DMS 273 (cell line): ENCODE data around the gene MEGF8.
A peak's percentile ranks its signal among the peaks of the same experiment; 100 is the strongest.
"Not testable (repeated sequence)": the region's sequence is repeated elsewhere in the genome, so short reads cannot be mapped to it uniquely, and the experiment has no call there.

ENCODE experiments used
- DNase-seq: peaks from one replicate; lab custom pipeline; 2025; ENCODE audit not compliant: unreplicated experiment; lab: John Stamatoyannopoulos, UW

The MEGF8 gene

DNA sequence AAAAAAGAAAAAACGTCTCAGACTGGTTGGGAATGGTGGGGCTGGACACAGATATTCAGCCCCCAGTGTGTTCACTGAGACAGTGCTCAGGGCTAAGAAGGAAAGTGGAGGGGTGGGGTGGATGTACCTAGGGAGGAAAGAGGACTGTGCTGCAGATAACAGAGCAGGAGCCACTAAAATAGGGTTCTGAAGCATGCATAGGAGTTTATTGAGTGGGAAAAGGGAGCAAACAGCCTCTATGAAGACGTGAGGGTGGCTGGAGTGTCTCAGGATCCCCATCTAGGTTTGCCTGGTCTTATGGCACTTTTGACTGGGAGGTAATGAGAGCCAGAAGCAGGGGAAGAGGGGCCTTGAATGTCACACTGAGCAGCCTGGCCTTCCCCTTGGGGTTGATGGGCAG lies 3.4 kb downstream of the MEGF8 start:
- DNase-seq: no peak

DNA sequence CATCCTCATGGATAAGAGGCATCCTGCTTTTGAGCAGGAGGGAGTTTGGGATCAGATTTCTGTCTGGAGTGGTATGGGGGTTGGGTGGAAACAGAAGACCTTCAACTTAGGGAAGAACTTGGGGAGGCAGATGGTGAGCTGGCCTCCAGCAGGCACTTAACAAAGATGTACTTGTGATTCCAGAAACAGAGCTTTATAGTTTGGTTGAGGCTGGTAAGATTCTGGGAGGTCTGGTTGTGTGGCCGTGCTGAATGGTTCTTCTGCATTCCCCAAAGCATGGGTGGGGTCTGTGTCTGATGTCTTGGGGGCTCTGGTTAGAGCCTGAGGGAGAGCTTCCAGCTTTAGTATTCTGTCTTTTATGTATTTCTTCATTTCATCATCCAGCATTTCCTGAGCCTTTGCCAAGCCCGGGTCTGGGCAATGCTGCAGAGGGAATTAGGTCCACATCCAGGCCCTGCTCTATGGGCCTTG lies 4.8 kb downstream of the MEGF8 start:
- DNase-seq: peak; percentile 96

DNA sequence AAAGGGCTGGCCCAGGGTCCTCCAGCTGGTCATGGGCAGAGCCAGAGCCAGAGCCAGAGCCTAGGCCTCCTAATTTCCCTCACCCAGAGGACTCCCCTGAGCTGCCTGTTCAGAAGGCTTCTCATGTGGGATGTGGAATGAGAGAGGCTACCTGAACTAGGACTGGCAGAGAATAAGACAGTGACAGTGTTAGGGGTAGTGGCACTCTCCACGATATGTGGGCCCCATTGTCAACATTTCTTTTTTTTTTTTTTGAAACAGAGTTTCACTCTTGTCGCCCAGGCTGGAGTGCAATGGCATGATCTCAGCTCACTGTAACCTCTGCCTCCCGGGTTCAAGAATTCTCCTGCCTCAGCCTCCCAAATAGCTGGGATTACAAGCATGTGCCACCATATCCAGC lies 5.9 kb downstream of the MEGF8 start:
- DNase-seq: not testable (repeated sequence)

DNA sequence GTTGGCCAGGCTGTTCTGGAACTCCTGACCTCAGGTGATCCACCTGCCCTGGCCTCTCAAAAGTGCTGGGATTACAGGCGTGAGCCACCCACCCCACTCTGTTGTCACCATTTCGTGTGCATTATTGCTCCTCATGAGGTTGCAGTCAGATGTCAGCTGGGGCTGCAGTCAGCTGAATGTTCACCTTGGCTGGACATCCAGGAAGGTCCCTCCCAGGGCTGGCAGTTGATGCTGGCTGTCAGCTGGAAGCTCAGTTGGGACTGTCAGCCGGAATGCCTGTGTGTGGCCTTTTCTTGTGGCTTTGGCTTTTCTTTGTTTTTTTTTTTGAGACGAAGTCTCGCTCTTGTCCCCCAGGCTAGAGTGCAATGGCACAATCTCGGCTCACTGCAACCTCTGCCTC lies 6.6 kb downstream of the MEGF8 start:
- DNase-seq: no peak

DNA sequence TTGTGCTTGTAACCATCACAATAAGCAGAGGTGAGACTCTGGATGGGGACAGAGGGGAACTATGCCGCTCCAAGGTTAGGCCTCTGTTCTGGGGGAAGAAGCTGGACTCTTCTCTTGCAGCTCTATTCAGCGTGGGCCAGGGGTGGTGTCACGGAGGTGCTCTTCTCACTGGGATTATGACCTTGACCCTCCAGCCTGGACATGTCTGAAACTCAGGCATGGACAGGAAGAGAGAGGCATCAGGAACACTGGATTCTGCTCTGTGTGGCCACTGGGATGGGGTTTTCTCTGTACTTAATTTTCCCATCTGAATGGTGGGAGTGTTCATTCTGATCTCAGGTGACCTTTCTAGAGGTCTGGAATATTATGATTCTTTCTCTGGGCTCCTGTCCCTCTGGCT lies 7.6 kb downstream of the MEGF8 start:
- no peak for DNase-seq

DNA sequence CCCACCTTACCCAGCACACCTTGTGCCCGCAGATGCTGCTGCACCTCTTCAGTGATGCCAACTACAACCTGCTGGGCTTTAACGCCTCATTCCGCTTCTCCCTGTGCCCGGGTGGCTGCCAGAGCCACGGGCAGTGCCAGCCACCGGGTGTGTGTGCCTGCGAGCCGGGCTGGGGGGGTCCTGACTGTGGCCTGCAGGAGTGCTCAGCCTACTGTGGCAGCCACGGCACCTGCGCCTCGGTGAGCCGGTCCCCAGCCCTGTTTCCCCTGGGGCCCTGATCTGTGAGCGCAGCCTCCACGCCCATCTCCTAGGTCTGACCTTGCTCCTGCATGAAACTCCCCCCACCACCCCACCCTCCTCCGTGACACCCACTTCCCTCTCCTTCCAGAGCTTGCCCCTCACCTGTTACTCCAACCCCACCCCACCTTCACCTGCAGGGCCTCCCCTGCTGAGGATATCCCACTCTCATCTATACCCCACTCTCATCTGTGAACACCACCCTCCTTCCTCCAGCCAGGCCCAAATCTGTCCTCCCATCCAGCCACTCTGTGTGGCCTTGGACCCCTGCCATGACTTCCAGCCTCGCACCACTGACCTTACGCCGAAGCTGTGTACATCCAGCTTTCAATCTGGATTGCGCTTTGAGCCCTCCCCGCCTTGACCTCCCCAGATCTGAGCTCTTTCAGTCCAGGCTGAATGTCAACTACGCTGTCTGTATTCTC lies 8.7 kb downstream of the MEGF8 start:
- DNase-seq: no peak

DNA sequence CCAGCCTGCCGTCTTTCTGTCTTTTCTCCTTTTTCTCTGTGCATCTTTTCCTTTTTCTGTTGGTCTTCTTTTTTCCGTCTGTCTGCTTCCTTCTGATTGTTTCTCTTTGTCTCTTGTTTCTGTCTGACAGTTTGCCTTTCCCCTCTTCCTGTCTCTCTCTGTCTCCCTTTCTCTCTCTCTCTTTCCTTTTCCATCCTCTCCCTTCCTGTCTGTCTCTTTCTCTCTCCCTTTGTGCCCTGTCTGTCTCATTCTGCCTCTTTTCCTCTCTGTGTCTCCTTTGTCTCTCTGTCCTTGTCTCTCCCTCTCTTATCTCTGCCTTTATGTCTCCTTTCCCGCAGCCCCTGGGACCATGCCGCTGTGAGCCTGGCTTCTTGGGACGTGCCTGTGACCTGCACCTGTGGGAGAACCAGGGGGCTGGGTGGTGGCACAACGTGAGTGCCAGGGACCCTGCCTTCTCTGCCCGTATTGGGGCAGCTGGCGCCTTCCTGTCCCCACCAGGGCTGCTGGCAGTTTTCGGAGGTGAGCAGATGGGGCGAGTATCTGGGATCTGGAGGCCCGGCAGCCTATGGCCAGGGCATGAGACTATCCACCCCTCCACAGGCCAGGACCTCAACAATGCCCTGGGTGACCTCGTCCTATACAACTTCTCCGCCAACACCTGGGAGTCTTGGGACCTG lies 9.4 kb downstream of the MEGF8 start:
- DNase-seq: peak; percentile 29

DNA sequence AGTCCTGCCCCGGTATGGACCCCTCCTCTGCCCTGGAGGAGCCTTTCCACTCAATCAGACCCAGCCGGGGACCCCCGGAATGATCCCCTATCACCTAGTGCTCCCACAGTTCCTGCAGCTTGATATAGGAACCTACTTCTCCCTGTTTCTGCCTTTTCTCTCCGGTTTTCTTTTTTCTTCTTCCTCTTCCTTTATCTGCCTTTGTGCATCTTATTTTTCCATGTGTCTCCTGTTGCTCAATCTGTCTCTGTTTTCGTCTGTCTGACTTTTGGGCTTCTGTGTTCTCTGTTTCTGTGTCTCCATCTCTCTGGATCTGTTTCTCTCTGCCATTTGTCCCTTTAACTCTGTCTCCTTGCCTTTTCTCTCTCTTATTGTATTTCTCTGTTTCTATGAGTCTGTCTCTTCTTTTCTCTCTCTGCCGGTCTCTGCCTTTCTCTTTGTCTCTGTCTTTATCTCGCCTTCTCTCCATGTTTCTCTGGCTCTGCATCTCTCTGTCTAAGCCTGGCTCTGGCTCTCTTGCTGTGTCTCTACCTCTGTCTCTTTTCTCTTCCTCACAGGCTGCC lies 10.0 kb downstream of the MEGF8 start:
- DNase-seq: no peak

DNA sequence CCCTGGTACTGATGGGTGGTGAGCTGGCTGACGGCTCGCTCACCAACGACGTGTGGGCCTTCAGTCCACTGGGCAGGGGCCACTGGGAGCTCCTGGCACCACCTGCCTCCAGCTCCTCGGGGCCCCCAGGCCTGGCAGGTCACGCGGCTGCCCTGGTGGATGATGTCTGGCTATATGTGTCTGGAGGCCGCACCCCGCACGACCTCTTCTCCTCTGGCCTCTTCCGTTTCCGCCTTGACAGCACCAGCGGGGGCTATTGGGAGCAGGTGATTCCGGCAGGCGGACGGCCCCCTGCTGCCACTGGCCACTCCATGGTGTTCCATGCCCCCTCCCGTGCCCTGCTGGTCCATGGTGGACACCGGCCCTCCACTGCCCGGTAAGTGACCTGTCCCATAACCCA lies 10.5 kb downstream of the MEGF8 start:
- DNase-seq: no peak

DNA sequence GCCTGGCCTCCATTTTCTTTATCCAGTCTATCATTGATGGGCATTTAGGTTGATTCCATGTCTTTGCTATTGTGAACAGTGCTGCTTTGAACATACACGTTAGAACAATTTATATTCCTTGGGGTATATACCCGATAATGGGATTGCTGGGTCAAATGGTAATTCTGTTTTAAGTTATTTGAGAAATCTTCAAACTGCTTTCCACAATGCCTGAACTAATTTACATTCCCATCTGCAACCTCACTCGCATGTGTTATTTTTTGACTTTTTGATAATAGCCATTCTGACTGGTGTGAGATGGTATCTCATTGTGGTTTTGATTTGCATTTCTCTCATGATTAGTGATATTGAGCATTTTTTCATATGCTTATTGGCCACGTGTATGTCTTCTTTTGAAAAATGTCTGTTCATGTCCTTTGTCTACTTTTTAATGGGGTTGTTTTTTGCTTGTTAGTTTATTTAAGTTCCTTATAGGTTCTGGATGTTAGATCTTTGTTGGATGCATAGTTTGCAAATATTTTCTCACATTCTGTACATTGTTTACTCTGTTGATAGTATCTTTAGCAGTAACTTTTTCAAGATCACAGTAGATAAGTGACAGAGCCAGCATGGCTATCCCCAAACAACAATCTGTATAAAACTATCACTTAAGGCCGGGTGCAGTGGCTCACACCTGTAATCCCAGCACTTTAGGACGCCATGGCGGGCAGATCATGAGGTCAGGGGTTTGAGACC lies 13.9 kb downstream of the MEGF8 start:
- DNase-seq: not testable (repeated sequence)

DNA sequence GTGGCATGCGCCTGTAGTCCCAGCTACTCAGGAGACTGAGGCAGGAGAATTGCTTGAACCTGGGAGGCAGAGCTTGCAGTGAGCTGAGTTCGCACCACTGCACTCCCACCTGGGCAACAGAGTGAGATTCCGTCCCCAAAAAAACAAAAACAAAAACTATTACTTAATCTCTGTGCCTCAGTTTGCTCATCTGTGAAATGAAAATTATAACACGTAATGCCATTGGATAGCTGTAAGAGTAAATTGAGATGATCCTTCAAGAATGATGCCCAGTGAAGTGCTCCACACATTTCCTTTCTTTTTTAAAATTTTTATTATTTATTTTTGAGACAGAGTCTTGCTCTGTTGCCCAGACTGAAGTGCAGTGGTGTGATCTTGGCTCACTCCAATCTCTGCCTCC lies 14.5 kb downstream of the MEGF8 start:
- DNase-seq: not testable (repeated sequence)

DNA sequence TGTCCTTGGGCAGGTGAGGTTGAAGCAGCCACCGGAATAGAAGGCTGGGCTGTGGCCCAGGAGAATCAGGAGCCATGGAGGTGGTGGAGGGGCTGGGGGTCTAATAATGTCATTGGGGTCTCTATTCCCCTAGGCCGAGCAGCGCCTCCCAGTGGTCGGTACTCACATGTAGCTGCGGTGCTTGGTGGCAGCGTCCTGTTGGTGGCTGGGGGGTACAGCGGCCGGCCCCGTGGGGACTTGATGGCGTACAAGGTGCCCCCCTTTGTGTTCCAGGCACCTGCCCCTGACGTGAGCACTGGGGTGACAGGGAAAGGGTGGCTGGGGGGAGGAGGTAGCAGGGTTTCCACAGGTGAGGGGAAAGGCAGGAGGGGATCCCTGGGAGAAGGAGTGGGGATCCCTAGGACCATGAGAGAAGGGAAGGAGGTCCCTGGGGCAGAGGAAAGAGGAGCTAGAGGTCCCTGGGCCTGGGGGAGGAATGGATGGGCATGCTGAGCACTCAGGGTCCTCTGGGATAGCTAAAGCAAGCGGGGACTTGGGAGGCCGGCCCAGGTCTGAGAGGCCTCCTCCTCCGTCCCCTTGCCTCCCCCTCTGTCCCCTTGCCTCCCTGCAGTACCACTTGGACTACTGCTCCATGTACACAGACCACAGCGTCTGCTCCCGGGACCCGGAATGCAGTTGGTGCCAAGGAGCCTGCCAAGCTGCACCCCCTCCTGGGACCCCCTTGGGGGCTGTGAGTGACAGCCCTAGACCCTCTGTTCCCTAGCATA lies 18.1 kb downstream of the MEGF8 start:
- DNase-seq: no peak

DNA sequence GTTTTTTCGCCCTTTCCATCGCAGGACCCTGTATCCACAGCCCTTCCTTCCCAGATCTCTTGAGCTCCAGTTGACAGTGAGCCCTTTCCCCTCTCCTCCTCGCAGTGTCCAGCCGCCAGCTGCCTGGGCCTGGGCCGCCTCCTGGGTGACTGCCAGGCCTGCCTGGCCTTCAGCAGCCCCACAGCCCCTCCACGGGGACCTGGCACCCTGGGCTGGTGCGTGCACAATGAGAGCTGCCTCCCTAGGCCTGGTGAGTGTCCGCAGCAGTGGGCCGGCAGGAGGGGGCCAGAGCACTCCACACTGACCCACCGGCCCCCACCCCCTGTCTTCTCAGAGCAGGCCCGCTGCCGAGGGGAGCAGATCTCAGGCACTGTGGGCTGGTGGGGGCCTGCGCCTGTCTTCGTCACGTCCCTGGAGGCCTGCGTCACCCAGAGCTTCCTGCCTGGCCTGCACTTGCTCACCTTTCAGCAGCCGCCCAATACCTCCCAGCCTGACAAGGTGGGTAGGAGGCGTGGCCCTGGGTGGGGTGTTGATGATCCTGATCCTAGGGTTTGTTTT lies 19.0 kb downstream of the MEGF8 start:
- no peak for DNase-seq

DNA sequence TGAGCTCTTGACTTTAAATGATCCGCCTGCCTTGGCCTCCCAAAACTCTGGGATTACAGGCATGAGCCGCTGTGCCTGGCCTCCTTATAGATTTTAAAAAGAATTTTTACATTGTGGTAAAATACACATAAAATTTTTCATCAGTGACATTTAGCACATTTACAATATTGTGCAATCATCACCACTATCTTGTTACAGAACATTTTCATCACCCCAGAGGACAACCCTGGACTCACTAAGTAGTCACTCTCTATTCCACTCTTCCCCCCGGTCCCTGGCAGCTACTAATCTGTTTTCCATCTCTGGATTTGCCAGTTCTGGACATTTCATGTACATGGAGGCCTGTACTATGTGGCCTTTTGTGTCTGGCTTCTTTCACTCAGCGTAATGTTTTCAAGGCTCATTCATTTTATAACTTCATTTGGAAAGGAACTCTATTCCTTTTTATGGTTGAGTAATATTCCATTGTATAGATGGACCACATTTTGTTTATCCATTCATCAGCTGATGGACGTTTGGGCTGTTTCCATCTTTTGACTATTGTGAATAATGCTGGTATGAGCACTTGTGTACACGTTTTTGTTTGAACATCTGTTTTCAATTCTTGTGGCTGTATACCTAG lies 19.9 kb downstream of the MEGF8 start:
- no peak for DNase-seq

DNA sequence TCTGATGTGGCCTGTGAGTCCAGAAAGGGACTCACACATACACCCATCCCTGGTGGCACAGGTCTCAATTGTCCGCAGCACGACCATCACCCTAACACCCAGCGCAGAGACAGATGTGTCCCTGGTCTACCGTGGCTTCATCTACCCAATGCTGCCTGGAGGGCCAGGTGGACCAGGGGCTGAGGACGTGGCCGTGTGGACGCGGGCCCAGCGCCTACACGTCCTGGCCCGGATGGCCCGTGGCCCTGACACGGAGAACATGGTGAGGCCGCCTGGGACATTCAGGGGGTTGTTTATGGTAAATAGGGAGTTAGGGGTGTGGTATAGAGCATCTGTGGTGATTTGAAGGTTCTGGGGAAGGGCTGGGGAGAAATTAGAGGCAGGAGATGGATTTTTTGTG lies 22.8 kb downstream of the MEGF8 start:
- no peak for DNase-seq

DNA sequence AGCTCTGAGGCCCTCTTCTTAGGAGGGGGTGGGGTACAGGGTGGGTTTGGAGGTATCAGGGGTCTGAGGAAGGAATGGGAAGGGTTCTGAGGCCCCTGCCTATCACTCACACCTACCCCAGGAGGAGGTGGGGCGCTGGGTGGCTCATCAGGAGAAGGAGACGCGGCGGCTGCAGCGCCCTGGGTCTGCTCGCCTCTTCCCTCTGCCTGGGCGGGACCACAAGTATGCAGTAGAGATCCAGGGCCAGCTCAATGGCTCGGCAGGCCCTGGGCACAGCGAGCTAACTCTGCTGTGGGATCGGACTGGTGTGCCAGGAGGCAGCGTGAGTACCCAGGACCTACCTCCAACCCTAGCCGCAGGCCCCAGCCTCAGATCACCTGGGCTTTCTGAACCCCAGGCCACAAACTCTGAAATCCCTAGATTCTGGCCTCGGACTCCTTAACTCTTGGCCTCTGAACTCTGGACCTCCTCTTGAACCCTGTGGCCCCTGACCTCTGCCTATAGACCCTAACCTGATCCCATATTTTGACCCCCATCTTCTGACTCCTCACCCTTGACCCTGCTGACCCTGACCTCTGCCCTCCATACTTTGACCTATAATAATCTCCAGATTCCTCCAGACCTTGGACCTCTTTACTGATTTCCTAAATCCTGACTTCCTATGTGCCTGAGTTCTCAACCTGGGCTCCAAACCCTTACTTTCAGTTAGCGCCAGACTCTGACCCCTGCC lies 24.1 kb downstream of the MEGF8 start:
- DNase-seq: no peak

DNA sequence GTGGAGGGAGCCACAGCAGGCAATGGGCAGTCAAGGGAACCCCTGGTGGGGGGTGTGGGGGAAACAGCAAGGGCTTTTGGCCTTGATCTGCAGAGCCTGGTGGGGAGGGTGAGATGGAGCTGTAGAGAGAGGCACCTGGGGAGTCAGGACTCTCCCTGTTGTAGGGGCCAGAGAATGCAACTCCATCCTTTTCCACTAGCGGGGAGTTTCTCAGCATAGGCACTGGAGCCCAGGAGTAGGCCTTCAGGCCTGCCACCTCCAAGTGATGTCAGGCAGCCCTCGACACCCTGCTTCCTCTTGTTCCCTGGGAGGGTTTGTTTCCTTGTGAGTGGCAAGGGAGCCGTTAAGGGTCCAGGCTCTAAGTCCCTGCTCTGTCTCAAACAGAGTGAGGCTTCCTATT lies 25.0 kb downstream of the MEGF8 start:
- DNase-seq: no peak

DNA sequence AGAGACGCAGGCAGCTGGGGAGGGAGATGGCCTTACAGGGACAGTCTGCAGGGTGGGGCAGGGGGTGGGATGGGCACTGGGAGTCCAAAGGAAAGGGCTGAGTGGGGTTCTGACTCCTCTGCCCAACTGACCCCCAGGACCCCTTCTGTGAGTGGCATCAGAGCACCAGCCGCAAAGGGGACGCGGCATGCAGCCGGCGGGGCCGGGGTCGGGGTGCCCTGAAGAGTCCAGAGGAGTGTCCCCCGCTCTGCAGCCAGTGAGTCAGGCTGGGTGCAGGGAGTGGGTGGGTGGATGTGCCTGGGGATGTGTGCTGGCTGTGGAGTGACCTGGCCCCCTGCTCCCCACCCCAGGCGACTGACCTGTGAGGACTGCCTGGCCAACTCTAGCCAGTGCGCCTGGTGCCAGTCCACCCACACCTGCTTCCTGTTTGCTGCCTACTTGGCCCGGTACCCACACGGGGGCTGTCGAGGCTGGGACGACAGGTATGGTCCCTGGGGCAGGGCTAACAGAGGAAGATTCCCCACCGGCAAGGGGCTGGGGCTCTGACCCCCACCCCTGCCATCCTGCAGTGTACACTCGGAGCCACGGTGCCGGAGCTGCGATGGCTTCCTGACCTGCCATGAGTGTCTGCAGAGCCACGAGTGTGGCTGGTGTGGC lies 25.8 kb downstream of the MEGF8 start:
- DNase-seq: no peak
